NCI-H82 treated with DMSO at 0.1 percent for 48 hours (cell line): ENCODE measurements around the gene PNKD.
"Not testable (repeated sequence)": the region's sequence is repeated elsewhere in the genome, so short reads cannot be mapped to it uniquely, and the experiment has no call there.

ENCODE experiments used
- DNase-seq: peaks from one replicate; lab custom pipeline; 2025; ENCODE audit not compliant: unreplicated experiment; lab: John Stamatoyannopoulos, UW

PNKD gene

DNA sequence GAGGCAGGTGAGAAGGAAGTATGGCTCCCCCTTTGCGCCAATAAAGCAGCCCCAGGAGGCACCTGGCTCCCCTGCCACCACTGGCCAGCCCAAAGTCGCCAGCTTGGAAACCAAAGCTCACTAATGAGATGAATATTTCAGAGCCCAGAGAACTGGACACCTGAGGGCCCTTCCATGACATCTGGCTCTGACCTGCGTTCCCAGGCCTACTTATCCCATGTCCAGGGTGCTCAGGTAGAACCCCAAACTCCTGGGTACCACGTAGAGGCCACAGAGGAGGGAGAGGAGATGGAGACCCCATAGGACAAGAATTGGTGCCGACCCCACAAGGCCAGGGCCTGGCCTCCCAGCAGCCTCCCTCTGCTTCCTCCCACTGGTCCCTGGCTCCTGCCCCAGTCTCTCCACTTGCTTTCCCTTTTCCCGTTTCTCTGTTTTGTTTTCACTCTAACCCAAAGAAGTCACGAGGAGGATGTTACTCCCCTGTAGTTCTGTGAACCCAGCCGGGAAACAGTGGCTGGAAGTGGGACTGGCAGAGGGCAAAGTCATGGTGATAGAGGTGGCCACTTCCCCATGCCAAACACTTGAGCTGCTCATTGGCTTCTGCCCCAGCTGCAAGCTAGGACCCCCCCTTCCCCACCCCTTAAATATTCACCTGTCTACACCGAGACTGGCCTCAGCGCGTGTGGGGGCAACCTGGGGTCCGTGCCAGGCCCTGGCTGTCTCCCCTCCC is 21.2 kb downstream of the PNKD start:
- no peak for DNase-seq

DNA sequence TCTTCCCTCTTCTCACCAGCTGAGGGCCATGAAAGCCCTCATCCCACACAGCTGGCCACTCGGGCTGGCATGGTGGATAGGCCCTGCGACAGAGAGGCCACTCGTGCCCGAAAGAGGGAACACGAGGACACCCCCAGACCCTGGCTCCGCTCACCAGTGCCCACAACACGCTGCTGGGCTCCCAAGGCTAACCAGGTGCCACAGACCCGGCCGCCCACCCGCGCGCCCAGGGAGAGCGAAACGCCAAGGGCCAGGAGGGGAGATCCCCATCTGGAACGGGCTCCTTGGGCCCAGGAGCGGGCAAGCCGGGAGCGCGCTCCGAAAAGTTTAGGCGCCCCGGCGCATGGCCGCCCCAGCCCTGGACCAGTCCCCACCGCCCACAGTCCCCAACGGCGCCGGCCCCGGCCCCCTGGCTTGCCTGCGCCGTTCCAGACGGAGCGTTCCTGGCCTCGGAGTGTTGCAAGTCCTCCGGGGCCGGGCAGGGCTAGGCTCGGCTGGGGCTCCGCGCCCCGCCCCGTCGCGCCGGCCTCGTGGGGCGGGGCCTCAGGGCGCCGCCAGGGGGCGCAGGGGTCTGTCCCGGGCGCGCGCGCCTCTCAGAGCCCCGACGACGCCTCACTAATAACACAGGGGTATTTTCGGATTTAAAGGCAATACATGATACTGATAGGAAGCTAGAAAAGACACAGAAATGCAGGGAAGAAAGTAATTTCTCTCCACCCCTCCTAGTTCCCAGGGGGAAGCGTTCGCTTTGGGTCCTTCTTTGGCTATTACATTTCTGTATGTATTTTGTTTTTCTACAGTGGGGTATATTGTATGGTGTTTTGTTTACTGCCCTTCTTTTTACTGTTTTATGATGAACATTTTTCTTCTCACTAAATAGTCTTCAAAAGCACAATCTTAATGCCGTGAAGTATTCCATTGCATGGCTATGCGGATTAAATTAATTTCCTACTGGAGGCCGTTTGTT is 22.0 kb downstream of the PNKD start, which contains the start of gene TMBIM1:
Gene TMBIM1 (minus strand): TSS at position 456 of the 967 bp plus-strand sequence. CDS start 10,362 bp downstream, outside the sequence.
- DNase-seq = peak; percentile 30

DNA sequence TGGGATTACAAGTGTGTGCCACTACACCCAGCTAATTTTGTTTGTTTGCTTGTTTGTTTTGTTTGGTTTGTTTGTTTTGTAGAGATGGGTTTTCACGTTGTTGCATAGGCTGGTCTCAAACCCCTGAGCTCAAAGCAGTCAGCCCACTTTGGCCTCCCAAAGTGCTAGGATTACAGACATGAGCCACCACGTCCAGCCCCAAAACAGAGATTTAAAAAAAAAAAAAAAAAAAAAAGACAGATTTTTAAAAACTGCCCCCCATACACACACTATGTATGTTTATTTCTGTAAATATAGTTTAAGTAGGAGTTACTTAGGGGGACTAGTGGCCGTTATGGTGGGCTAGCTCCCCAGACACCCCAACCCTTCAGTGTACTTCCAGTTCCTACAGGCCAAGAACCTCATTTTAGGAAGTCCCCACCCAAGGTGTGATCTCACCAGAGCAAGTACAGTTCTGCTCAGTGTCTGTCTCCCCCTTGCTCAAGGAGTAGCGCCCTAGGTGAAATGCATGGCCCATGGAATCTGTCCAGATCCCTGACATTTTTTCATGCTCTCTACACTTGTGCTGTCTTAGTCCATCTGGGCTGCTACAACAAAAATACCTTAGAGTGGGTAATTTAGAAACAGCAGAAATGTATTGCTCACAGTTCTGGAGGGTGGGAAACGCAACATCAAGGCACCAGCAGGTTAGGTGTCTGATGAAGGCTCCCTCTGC is 23.6 kb downstream of the PNKD start:
- DNase-seq = no peak

DNA sequence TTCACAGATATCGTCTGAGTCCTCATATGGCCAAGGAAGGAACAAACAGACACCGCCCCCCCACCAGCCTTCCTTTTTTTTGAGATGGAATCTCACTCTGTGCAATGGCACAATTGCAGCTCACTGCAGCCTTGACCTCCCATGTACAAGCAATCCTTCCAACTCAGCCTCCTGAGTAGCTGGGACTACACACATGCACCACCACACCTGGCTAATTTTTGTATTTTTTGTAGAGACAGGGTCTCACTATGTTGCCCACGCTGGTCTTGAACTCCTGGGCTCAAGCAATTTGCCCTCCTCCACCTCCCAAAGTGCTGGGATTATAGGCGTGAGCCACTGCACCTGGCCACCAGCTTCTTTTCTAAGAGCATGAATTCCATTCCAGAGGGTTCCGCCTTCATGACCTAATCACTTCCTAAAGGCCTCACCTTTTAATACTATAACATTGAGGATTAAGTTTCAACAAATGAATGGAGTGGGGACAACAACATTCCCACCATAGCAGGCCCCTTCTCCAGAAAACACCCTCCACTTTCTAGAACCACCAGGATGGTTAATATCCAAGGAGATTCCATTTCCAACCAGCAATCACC is 24.2 kb downstream of the PNKD start:
- DNase-seq = peak; percentile 16

DNA sequence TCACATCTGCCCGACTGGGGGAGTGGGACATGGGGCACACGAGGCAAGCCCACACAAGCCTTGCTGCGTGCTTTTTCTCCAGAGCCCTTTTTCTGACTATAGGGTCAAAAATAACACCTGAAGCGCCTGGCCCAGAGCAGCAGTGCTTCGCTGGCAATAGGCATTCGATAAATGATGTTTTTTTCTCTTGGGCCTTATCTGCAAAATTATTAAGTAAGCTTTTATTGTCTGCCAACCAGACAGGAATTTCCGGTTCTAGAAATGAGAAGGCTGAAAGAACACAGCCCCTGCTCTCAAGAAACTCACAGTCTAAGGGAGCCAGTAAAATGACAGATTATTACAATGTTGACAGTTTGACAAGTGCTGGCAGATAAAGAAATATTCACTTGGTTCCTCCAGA is 24.7 kb downstream of the PNKD start:
- DNase-seq = no peak

DNA sequence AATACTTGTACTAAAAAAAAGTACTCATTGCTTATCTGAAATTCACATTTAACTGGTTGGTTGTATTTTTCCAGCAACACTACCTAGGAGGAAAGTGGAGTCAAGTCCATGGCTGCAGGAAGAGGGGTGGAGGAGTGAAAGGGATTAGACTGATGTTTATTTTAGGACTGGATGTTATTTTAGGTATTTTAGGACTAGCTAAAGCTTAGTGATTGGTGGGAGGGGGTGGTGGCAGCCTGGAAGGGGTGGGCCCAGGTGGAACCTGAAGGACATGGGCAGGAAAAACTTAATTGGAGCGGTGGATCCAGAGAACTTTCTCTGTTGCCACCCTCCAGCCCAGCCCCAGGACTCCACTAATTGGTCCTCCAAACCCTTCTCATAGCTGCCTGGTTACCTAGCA is 25.9 kb downstream of the PNKD start:
- DNase-seq = no peak

DNA sequence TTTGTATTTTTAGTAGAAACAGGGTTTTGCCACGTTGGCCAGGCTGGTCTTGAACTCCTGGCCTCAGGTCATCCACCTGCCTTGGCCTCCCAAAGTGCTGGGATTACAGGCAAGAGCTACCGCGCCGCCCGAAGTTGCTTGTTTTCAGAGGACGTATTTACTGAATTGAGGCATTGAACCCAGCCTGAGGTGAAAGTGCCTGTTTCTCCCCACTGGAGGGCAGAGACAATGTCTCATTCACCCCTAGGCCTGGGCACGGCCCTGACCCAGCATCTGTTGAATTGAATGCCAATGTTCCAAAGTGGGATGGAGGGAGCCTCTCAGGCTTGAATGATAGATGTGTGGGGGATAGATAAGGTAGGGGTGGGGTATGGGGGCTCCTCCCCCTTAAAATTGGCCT is 26.5 kb downstream of the PNKD start:
- no peak for DNase-seq

DNA sequence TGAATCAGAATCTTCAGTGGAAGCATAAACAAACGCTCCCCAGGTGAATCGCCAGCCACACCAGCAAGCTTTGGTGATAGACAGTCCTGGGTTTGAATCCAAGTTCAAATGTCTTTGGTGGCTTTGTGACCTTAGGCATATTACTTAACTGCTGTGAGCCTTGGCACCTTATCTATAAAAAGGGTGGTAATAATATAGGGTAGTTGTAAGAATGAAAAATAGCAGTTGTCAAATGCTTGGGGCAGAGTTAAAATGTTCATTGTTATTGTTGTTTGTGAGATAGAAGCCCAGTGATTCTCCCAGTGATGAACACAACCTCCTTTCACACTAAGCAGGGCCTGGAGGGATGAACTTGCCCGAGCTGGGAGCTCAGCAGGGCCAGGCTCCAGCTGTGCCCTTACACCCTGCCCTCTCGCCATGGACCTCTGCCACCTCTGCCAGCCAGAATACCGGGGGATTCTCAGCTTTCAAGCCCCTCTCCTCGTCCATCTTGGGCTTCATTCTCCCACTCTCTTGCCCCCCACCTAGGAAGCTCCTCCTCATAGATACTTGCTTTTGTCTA is 28.1 kb downstream of the PNKD start:
- DNase-seq = no peak

DNA sequence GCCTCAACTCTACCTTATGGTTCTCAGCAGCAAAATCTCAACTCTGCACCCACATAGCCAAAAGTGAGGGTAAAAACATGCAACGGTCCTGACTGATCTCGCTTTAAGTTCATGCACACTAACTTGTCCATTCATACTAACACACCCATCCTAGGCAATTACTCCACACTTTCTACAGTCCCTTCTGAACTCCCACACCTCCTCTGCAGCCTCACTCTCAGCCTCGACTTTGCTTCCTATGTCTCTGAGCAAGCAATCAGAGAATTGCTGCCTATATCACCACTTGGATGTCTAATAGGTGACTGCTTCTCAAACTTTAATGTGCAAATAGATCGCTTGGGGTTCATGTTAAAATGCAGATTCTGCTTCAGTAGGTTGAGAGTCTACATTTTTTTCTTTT is 29.8 kb downstream of the PNKD start:
- DNase-seq = no peak

DNA sequence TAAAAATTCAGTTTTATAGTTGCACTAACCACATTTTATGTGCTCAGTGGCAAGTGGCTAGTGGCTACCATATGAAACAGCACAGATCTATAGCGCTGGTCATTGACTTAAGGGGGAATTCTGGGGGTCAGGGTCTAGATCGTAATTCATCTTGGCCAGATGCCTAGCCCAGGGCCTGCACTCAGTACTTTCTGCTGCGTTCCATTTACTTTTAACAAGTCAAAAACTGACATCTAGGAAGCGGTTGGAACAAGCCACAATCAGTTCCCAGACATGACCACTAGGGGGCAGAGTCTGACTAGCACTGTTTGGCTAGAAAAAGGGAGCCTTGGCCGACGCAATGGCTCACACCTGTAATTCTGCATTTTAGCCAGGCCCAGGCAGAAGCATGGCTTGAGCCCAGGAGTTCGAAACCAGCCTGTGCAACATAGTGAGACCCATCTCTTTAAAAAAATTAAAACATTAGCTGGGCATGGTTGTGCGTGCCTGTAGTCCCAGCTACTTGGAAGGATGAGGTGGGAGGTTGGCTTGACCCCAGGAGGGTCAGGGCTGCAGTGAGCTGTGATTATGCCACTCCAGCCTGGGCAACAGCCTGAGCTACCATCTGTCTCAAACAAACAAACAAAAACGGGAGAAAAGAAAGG is 31.0 kb downstream of the PNKD start:
- peak; percentile 66 for DNase-seq

DNA sequence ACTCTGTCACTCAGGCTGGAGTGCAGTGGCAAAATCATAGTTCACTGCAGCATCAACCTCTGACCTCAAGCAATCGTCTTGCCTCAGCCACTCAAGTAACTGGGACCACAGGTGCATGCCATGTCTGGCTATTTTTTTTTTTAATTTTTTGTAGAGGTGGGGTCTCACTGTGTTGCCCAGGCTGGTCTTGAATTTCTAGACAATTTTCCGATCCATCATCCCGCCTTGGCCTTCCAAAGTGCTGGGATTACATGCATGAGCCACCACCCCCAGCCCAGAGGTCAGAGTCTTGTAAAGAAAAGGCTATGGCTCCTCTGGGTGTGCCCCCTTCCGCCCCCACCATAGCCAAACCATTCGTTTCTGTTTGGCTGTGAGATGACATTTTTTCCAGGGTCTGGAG is 35.1 kb downstream of the PNKD start:
- no peak for DNase-seq

DNA sequence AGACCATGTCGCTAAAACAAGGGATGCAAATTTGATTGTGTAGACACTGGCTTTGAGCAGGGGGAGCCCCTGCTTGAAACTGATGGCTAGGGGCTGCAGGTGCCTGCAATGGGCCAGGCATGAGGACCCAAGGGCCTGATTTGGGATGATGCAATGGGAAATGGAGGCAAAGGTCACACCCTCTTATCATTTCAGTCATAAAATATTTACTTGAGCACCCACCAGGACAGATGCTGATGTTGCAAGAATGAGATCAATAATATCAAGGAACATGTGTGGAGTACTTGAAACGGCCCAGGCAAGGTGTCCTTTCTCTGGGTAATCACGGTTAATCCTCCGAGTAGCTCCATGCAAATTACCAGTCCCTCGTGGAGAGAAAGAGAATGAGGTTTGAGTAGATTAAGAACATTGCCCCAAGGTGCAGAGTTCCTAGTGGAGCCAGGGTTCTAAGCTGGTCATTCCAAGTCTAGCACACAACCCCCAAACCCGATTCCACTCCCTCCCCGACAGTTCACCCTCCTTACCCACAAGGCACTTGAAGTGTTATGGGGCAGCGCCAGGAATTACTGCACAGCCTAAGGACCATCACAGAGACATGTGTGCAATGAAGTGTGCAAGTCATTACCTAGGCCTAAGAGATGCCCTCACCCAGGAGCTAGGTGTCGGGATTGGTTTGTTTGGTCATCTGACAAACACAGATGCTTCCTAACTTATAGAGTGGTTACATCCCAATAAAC is 36.0 kb downstream of the PNKD start:
- no peak for DNase-seq

DNA sequence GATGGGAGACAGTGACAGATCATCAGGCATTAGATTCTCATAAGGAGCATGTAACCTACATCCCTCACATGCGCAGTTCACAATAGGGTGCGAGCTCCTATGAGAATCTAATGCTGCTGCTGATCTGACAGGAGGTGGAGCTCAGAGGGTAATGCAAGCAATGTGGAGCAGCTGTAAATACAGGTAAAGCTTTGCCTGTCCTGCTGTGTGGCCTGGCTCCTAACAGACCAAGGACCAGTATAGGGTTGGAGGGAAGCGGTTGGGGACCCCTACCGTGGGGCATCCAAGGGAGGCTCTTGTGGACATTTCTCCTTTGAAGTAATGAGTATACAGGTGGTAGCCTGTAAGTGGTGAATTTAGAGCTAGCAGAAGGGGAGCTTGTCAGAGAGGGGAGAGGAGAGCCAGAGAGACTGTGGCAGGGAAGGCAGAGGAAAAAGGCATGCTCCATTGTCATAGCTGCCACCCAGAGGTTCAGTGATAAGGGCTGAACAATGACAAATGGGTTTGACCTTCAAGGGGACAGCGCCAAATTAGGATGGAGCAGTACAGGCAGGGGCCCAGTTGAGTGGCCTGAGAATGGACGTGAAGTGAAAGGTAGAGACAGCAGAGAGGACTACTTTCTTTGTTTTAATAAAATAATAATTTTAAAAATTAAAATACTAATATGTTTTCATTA is 37.2 kb downstream of the PNKD start:
- no peak for DNase-seq

DNA sequence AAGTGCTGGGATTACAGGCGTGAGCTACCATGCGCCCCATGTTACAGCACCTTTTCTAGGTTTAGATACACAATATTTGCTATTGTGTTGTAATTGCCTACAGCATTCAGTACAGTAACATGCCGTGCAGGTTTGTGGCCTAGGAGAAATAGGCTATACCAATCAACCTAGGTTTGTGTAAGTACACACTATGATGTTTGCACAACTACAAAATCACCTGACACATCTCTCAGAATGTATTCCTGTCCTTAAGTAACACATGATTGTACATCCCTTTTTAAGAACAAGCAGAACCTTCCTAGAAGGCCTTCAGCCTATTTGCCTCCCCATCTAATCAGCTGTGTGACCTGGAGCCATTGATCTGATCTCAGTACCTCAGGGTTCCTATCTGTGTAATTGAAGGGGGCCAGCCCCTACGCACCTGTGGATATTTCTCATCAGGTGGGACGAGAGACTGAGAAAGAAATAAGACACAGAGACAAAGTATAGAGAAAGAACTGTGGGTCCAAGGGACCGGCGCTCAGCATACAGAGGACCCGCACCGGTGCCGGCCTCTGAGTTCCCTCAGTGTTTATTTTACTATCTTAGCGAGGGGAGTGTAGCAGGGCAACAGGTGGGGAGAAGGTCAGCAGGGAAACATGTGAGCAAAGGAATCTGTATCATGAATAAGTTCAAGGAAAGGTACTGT is 40.7 kb downstream of the PNKD start:
- DNase-seq = no peak

DNA sequence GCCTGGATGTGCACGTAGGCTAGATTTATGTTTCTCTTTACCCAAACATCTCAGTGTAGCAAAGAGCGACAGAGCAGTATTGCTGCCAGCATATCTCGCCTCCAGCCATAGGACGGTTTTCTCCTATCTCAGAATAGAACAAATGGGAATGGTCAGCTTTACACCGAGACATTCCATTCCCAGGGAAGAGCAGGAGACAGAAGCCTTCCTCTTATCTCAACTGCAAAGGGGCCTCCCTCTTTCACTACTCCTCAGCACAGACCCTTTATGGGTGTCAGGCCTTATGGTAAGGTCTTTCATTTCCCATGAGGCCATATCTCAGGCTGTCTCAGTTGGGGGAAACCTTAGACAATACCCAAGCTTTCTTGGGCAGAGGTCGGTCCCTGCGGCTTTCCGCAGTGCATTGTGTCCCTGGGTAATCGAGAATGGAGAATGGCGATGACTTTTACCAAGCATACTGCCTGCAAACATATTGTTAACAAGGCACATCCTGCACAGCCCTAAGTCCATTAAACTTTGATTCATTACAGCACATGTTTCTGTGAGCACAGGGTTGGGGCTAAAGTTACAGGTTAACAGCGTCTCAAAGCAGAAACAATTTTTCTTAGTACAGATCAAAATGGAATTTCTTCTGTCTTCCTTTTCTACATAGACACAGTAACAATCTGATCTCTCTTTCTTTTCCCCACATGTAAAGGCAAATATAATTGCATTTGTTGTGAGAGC is 41.4 kb downstream of the PNKD start:
- DNase-seq = not testable (repeated sequence)

DNA sequence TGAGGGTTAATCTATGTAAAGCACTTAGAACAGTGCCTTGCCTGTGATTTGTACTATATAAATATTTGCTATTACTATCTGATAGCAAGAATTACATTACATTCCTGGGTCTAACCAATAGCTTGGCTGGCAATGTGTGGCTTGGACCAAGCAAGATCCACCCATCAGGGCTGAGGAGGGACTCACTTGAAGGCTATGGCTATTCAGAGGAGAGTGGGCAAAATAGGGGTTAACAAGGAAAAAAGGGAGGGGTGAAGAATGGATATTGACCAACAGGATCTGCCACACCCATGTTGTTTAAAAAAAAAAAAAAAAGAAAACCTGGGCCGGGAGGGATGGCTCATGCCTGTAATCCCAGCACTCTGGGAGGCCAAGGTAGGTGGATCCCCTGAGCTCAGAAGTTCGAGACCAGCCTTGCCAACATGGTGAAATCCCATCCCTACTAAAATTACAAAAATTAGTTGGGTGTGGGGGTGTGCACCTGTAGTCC is 42.0 kb downstream of the PNKD start:
- no peak for DNase-seq

DNA sequence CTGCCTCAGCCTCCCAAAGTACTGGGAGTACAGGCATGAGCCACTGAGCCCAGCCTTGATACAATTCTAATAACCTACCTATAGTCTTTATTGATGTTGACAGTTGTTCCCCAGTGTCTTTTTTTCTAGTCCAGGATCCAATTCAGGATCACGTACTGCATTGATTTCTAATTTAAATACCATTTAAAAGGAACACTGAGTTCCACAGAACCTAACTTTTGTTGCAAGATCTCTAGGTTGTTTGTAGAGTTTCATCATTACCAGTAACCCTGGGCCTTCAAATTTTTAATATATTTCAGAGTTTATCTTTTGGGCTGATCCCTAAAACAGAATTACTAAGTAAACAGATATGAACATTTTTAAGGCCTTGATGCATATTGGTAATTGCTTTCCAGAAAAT is 43.0 kb downstream of the PNKD start:
- DNase-seq = no peak

DNA sequence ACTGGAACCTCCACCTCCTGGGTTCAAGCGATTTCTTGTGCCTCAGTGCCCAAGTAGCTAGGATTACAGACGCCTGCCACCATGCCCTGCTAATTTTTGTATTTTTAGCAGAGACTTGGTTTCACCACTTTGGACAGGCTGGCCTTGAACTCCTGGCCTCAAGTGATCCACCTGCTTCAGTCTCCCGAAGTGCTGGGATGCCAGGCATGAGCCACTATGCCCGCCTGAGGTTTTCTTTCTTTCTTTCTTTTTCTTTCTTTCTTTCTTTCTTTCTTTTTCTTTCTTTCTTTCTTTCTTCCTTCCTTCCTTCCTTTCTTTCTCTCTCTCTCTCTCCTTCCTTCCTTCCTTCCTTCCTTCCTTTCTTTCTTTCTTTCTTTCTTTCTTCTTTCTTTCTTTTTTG is 44.4 kb downstream of the PNKD start:
- not testable (repeated sequence) for DNase-seq
